Muscle layer of colon (tissue), 2 donors: Measurements from ENCODE around the gene PRTN3.

Source experiments
- H3K27ac ChIP-seq: one replicate; pipeline ENCODE4 v1.7.0; 2013; ENCODE audit warnings: low read depth, mild to moderate bottlenecking, low read length, moderate library complexity
- H3K27me3 ChIP-seq, 2 donors: one replicate each; pipeline ENCODE4 v1.7.0; 2013; ENCODE audit warnings: low read length in 2 of 2, mild to moderate bottlenecking in 2 of 2; ENCODE audit not compliant: insufficient read depth in 2 of 2, control insufficient read depth in 1 of 2
- H3K36me3 ChIP-seq: one replicate; pipeline ENCODE4 v1.7.0; 2013; ENCODE audit warnings: mild to moderate bottlenecking, low read length; ENCODE audit not compliant: insufficient read depth
- H3K4me1 ChIP-seq: one replicate; pipeline ENCODE4 v1.7.0; 2013; ENCODE audit warnings: mild to moderate bottlenecking, low read length; ENCODE audit not compliant: insufficient read depth
- H3K4me3 ChIP-seq, 2 donors: one replicate each; pipeline ENCODE4 v1.7.0; 2013; ENCODE audit warnings: low read length in 2 of 2, low read depth in 1 of 2, mild to moderate bottlenecking in 1 of 2, moderate library complexity in 1 of 2
- H3K9ac ChIP-seq: one replicate; pipeline ENCODE4 v1.7.0; 2013; ENCODE audit warnings: low read length
- H3K9me3 ChIP-seq: one replicate; pipeline ENCODE4 v1.7.0; 2013; ENCODE audit warnings: mild to moderate bottlenecking, low read length
- donor health status: abdominal sarcoma.
- donor health status: Adenocarcinoma of cecum.

Gene PRTN3

GRCh38 chr19:867855-868457, 27.2 kb downstream of the PRTN3 start:
- H3K4me1 ChIP-seq: peaks cover 13% of the 10 kb centered on the region
- peaks cover 0 to under 1% of the 10 kb centered on the region in 2 donors for H3K27me3 ChIP-seq
- H3K9ac ChIP-seq: no peak overlapping the region
- no peak overlapping the region for H3K4me3 ChIP-seq
- no peaks in the 10 kb centered on the region for H3K9me3 ChIP-seq
- no peak overlapping the region for H3K27ac ChIP-seq
- H3K36me3 ChIP-seq: peaks cover 21% of the 10 kb centered on the region

GRCh38 chr19:868458-869244, 27.9 kb downstream of the PRTN3 start:
- peaks cover 25% of the 10 kb centered on the region for H3K36me3 ChIP-seq
- H3K27ac ChIP-seq: peak overlapping the region; percentile 86
- H3K27me3 ChIP-seq: no peaks in the 10 kb centered on the region
- H3K9me3 ChIP-seq: no peaks in the 10 kb centered on the region
- H3K4me3 ChIP-seq: no peak overlapping the region
- no peak overlapping the region for H3K9ac ChIP-seq
- peaks cover 12% of the 10 kb centered on the region for H3K4me1 ChIP-seq

- peaks cover 9% of the 10 kb centered on the region for H3K4me1 ChIP-seq
- H3K9ac ChIP-seq: no peak overlapping the region
- H3K9me3 ChIP-seq: no peaks in the 10 kb centered on the region
- peak overlapping the region; percentile 86 for H3K27ac ChIP-seq
- no peak overlapping the region for H3K4me3 ChIP-seq
- no peaks in the 10 kb centered on the region for H3K27me3 ChIP-seq
- peaks cover 32% of the 10 kb centered on the region for H3K36me3 ChIP-seq
These were observed 28.7 kb downstream of the PRTN3 start for GRCh38 chr19:869245-870177.

GRCh38 chr19:870314-870713, 29.5 kb downstream of the PRTN3 start:
- Histone ChIP-seq H3K9ac (no peak overlapping the region), H3K4me3 (no peak overlapping the region), H3K9me3 (no peaks in the 10 kb centered on the region), H3K27me3 (no peaks in the 10 kb centered on the region), H3K4me1 (peaks cover 9% of the 10 kb centered on the region), H3K27ac (peak overlapping the region; percentile 86), H3K36me3 (peaks cover 35% of the 10 kb centered on the region)

- peak overlapping the region; percentile 68 for H3K27ac ChIP-seq
These were observed 30.2 kb downstream of the PRTN3 start for GRCh38 chr19:870963-871401.

GRCh38 chr19:871446-872265, 30.9 kb downstream of the PRTN3 start:
- Histone ChIP-seq H3K9me3 (no peaks in the 10 kb centered on the region), H3K27me3 (no peaks in the 10 kb centered on the region), H3K4me1 (peaks cover 9% of the 10 kb centered on the region), H3K4me3 (no peak overlapping the region), H3K36me3 (peaks cover 43% of the 10 kb centered on the region), H3K27ac (peak overlapping the region; percentile 68), H3K9ac (no peak overlapping the region)

More at GRCh38 chr19:870963-871401, 30.2 kb downstream of the PRTN3 start:
- H3K4me3 ChIP-seq: no peak overlapping the region
- H3K9me3 ChIP-seq: no peaks in the 10 kb centered on the region
- no peaks in the 10 kb centered on the region for H3K27me3 ChIP-seq
- H3K4me1 ChIP-seq: peaks cover 9% of the 10 kb centered on the region
- no peak overlapping the region for H3K9ac ChIP-seq
- peaks cover 37% of the 10 kb centered on the region for H3K36me3 ChIP-seq

- H3K9ac ChIP-seq: no peak overlapping the region
- H3K27ac ChIP-seq: peak overlapping the region; percentile 65
- H3K9me3 ChIP-seq: no peaks in the 10 kb centered on the region
- peaks cover 45% of the 10 kb centered on the region for H3K36me3 ChIP-seq
- H3K27me3 ChIP-seq: no peaks in the 10 kb centered on the region
- H3K4me1 ChIP-seq: peaks cover 9% of the 10 kb centered on the region
- H3K4me3 ChIP-seq: no peak overlapping the region
These were observed 31.6 kb downstream of the PRTN3 start for GRCh38 chr19:872266-872951.

GRCh38 chr19:873084-873483, 32.3 kb downstream of the PRTN3 start:
- Histone ChIP-seq H3K36me3 (peaks cover 42% of the 10 kb centered on the region), H3K4me3 (no peak overlapping the region), H3K4me1 (peaks cover 9% of the 10 kb centered on the region), H3K9me3 (no peaks in the 10 kb centered on the region), H3K27ac (no peak overlapping the region), H3K27me3 (no peaks in the 10 kb centered on the region), H3K9ac (no peak overlapping the region)

GRCh38 chr19:873561-874041, 32.8 kb downstream of the PRTN3 start:
- H3K4me3 ChIP-seq: no peak overlapping the region
- no peak overlapping the region for H3K27ac ChIP-seq
- no peaks in the 10 kb centered on the region for H3K9me3 ChIP-seq
- H3K27me3 ChIP-seq: no peaks in the 10 kb centered on the region
- peaks cover 8% of the 10 kb centered on the region for H3K4me1 ChIP-seq
- peaks cover 42% of the 10 kb centered on the region for H3K36me3 ChIP-seq
- no peak overlapping the region for H3K9ac ChIP-seq

GRCh38 chr19:875265-875879, 34.6 kb downstream of the PRTN3 start:
- Histone ChIP-seq H3K27me3 (no peaks in the 10 kb centered on the region), H3K36me3 (peaks cover 39% of the 10 kb centered on the region)

More at GRCh38 chr19:875265-875879, 34.6 kb downstream of the PRTN3 start:
- Histone ChIP-seq H3K27ac (no peak overlapping the region), H3K9me3 (no peaks in the 10 kb centered on the region), H3K9ac (no peak overlapping the region), H3K4me1 (no peaks in the 10 kb centered on the region), H3K4me3 (no peak overlapping the region)
